Umbilical cord (tissue), 2 donors: Measurements from ENCODE around the gene AKR7A2. TPM values are rescaled to one million over a fixed set of nuclear protein-coding genes. Genes with fewer than 3 reads are reported as not detected.

Source experiments
- DNase-seq: peaks from one replicate; pipeline ENCODE4 v3.0.0-alpha.2; 2015; ENCODE audit warnings: low spot score
- total RNA-seq: library from RNA; depleted of rRNA; stranded (reverse); fragments of >200 nt; gene quantifications from one replicate; pipeline ENCODE4 v1.2.3, GENCODE V29; 2014; ENCODE audit warnings: low replicate concordance; ENCODE audit not compliant: insufficient read depth

Gene AKR7A2
- total RNA-seq: 38.0 TPM

DNA sequence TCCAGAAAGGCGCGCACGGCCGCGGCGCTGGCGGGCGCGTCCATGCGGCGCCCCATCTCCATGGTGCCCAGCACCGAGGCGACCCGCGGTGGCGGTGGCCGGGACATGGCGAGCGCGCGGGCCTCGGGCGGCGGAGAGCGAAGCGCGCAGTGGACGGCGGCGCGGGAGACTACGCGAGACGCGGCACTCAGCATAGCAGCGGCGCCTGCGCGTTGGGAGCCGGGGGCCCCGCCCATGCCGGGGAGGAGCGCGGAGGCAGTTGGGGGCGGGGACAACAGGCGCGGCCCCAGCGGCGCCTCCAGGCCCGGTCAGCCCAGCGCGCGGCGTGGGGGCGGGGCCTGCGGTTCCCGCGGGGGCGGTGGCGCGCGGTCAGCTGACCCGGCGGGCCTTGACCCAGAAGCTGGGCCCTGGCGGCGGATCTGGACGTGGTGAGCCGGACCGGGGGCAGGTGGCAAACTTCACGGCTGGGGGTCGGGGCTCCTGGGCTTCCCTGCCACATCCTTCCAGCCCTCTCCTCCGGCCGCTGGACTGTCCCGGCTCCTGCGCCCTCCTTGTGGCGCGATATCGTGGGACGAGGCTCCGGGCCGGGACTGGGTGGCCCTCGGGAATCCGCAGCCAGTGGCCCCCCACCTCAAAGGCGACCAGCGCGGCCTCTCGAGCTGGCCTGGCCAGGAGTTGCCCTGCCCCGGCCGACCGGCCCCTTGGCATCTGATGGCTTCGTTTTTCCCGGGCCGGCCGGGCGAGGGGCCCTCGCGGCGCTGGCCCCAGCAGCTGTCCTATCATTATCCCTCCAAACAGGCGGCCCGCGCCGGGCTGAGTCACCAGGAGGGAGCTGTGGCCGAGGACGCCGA lies at the start of gene AKR7A2, which contains the start of gene SLC66A1:
AKR7A2 (minus strand) TSS at position 214 of the 851 bp plus-strand sequence; CDS start at position 194, 20 bp downstream.
SLC66A1 (plus strand) TSS at position 396 of the 851 bp plus-strand sequence. CDS start 5,352 bp downstream, outside the sequence.
- DNase-seq: peak; percentile 96

DNA sequence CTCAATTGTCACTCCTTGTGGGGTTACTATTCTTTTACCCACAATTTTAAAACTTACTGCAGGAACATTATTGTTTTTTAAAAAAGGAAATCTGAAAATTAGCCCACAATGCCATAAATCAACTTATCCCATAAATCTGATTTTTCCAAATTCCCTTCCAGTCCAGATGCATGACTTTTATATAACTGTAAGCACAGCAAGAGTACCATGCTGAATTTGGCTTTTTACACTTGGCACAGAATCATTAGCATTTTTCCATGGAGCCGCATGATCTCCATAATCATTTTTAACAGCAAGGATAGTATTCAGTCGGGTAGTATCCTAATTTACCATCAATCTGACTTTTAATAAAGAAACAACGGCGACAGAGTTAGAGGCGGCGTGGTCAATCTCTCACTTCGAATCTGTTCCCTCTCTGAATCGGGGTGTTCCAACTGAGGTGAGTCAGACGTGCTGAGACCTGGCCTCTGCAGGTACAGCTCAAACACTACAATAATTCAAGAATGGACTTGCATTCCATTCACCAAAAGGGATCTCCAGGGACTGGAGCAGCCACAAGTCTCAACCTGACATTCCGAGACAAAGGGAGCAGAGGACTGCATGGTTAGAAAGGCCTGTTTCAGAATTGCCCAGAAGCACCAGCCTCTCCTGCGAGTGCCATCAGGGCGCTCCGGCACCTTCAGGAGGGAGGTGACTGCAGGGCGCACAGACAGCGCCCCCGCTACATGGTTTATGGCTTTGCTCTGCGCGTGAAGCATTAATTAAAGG lies 49.1 kb upstream of the AKR7A2 start:
- DNase-seq: peak; percentile 75

DNA sequence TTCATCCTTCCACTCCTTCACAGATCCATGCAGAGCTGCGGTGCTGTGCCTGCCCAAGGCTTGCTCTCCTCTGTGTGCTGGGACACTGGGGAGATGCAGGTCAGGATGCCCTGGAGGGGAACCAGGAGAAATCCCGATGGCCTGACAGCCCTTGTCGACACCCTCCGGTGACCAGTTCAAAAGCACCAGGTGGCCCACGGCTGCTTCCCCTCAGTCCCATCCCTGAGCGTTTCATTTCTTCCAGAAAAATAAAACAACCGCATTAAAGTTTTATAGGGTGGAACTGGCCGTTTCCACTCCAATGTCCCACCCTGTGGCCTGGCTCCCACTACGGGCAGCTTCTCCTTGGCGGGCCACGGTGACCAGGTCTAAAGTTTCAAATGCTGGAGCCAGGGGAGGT lies 48.5 kb upstream of the AKR7A2 start:
- no peak for DNase-seq

DNA sequence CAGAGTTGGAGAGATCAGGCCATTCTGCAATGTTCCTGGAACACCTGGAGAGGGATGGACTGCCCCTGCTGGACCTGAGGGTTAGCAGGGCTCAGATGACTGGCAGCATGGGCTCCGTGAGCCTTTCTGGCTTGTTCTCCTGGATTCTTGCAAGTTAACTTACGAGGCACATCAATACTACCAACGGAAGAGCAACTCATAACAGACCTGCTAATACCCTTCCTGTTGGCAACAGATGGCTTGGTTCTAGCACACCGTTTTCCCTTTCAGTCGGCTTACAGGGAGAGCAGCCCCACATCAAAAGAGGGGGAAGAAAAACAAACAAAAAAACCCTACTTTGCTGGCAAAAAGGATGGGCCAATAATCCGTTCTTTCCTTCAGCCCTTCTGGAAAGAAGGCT lies 48.1 kb upstream of the AKR7A2 start:
- DNase-seq: no peak

DNA sequence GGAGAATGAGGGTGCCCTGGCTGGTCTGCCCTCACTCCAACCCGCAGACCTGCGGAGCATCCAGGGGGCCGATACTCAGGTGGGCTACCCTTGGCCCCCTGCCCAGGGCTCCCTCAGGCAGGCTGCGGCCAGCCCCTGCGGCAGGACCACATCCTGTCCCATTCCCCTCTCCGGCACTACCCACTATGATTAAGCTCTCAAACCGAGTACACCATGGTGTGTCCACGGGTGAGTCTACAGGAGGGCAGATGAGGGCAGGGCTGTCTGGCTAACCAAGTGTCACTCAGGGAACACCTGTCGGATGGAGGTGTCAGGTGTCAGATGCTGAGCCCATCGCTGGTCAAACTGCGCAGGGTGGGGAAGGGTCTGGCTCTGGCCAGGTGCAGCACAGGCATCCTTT lies 47.4 kb upstream of the AKR7A2 start:
- no peak for DNase-seq

DNA sequence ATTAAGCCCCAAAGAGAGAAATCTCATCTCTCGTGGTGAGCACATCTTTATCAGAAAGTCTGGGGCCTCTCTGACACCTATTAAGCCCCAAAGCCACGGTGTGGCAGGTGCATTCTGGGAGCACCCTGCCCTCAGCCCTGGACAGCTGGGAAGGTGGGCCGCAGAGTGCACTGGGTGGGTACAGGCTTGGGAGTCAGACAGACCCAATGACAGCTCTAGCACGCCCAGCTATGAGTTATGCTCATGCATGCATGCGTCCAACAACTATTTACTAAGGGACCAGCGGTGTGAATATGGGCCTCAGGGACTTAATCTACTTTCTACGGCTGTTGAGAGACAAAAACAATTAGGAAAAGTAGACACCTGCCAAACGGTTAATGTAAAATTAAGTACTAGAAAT lies 46.8 kb upstream of the AKR7A2 start:
- DNase-seq: no peak

DNA sequence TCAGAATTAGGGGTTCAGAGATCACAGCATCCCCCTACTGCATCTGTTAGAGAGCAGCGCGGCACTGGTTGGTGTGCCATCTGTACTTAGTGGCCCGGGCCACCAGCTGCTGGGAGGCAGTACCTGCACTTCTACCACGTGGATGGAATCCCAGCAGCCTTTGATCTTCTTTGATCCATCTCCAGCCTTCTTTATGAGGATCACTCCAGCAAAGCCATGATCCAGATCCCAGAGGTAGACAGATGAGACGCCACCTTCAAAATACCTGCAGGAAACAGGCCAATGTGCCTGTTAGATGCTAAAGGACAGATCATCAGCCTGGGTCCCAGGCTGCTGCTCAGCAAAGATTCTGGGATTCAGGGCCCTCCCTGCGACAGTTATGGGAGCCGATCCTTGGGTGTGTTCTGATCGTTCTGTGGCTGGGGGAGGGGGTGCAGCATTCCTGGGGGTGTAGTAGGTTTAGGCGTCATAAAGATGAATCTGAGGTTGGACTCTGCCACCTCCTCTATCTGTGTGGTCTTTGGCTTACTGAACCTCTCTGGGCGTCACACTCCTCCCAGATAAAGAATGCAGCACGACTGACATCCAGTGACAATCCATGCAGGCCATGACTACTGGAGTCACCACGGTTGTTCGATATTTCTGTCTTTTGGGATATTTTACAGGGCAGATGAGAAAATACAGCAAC lies 45.5 kb upstream of the AKR7A2 start:
- no peak for DNase-seq

DNA sequence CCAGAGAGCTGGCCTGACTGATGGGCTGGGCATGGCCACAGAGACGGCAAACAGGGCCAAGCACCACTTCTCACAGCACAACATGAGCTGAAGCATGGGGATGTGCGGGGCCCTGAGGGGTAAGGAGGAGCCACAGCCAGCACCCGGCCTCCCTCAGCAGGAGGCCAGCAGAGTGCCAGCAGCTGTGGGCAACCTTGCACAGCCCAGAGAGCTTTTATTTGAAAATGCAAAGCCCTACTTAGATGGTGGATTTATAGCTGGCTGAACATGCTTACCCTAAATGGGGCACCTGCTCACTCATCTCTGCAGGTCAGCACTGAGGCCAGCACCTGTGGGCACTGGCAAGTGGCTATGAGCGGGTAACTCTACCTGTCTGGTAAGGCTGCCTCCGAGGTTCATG lies 44.3 kb upstream of the AKR7A2 start:
- no peak for DNase-seq

DNA sequence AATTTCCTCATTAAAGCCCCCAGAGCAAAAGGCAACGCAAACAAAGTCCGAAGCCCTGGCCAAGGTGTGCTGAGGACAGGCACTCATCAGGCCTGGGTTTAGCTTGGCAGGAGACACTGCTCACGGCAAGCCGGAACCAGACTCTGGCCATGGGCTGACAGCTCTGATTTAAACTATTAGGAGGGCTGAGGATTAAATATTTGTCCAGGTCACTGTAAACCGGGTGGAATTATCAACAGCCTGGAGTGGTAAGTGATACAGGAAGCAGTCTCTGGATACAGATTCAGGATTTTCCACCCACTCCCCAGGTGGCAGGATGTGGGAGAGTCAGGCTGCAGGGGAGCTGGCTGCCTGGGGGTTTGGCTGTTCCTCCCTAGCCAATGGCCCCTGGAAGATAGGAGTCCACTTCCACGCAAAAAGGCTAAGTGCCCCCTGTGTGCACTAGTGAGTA lies 42.6 kb upstream of the AKR7A2 start:
- no peak for DNase-seq

DNA sequence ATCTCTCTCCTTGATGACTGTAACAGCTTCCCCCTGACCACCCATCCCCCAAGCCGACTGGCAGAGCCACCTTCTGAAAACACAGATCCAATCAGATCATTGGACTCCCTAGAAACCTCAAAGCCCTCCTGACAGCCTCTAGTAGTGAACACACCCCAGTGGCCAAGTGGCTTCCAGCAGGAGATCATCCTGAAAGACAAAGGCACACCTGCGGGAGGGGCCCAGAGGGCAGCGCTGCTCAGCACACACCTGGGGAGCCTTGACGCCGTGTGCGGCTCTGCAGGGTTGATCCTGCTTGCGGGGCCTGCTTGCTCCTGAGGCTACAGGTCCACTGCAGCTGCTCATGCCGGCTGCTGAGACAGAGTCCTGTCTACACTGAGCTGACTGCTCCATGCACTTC lies 41.7 kb upstream of the AKR7A2 start:
- no peak for DNase-seq

DNA sequence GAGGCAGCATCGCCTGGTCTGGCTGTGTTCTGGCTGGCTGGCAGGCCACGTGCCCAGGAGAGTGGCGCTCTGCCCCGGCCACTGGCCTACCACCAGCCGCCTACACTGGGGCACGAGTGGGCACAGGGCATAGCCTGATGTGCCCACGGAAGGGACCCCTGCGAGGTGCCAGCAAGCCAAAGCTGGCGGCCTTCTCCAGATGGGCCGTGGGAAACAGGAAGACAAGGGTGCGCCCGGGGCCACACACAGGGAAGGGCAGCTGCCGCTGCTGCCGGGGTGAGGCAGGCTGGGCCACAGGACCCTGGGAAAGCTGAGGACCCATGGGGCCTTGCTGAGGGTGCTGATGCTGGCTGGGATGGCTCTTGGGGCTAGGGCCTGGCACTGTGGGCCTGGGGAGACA lies 40.9 kb upstream of the AKR7A2 start:
- DNase-seq: no peak

DNA sequence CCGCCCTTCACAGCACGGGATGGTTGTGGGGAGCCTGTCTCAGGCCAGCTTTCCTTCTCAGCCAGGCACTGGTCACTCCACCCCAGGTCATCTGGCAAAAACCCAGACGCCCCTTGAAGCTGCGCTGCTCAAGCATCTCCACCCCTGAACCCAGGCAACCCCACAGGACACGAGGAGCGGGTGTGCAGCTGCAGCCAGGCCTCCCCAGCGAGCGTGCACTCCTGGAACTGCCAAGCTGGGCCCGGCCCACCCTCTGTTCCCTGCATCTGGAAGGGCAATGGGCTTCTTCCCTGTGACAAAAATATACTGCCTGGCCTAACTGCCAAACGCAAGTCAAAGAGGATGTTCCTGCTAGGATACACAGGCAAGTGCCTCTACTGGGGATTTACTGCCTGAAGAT lies 39.9 kb upstream of the AKR7A2 start:
- no peak for DNase-seq

DNA sequence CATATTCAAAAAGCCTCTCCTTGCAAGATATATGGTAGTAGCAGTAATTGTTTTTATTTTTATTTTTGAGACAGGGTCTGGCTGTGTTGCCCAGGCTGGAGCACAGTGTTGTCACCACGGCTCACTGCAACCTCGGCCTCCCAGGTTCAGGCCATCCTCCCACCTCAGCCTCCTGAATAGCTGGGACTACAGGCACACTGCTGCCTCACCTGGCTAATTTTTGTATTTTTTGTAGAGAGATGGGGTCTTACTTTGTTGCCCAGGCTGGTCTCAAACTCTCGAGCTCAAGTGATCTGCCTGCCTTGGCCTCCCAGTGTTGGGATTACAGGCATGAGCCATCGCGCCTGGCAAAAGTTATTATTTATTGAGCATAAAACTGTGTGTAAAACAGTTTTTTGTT lies 38.6 kb upstream of the AKR7A2 start:
- no peak for DNase-seq

DNA sequence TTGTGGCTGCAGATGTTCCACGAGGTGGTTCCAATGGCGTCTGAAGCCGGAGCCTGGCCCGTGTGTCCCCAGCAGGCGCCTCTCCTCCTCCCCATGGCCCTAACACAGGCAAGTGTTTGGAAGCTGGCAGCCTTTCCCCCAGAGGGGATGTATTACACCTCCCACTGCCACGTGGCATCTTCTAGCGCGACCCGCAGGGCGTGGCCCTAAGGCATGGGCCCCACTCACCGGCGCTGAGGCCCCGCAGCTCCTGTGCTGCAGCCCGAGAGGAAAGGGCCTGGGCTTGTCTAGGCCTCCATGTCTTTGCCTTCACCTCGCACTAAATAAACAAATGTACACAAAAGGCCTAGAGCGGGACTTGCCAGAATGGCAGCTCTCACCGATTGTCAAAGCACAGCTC lies 38.1 kb upstream of the AKR7A2 start:
- no peak for DNase-seq

DNA sequence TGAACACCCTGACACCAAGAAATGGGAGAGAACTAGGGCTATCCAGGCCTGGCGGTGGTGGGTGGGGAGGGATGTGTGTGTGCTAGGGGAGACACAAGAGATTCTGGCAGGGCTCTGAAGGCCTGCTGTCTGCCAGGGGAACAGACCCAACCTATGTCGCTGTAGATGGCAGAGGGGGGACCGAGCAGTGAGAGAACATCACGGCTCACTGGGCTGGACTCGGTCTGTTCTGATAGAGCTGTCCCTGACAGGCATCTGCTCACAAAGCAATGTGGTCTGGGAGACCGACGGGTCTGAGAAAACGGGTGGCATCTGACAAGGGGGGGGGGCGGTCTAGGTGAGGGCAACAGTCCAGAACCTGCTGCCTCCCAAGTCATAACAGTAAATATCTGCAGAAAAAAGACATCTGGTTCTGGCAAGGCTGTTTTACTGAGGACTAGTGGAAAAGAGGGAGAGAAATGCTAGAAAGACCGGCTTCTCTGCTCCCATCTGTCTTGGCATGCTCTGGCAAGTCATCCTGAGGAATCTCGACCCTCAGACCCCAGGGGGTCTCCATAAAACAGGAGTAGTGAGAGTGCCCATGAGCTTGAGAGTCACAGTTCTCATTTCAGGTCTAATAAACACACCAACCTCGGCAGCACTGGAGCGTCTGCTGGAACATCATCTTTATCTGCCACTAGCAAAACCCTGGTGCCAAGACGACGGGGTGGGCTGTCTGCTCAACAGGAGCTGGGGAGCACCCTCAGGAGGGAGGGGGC lies 36.7 kb upstream of the AKR7A2 start:
- DNase-seq: no peak

DNA sequence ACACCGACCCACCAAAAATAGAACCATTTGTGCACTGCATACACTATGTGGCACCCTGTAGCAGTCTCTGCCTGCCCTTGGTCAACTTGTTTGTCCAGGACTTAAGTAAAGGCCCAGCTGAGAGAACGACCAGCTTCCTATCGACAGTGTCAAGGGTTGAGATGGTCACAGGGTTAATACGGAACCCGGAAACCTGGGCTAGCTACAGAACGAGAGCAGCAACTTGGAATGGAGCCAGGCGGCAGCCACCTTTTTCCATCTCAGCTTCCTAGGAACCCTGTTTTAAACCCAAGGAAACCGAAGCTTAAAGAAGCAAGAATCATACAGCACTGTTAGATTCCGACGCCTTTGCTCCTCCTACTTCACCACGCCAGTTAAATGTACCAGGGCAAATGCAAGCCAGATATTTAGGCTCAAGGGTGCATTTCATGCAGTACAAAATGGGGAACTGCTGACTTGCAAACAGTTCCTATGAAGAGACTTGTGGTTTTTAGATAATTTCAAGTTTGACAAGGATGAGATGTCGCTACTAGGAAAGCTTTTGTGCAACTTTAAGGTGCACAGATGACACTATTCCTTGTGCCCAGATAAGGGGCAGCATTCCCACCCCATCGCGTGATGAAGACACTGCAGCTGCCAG lies 35.7 kb upstream of the AKR7A2 start:
- no peak for DNase-seq

DNA sequence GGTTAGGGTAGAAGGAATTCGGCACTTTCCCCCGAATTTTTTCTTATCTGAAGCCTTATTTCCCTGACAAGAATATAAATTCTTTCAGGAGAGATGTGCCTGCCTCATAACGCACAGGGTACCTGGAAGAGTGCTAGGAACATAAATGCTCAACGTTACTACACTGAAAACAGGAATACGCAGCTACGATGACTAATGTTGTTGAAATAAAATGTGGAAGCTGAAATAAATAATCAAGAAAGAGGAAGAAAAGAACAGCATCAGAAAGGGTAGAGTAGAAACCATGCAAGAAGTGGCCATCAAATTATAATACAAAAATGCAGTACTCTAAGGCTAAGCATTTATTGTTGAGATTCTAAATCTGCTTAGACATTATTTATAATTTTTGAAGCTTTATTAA lies 34.1 kb upstream of the AKR7A2 start:
- no peak for DNase-seq

DNA sequence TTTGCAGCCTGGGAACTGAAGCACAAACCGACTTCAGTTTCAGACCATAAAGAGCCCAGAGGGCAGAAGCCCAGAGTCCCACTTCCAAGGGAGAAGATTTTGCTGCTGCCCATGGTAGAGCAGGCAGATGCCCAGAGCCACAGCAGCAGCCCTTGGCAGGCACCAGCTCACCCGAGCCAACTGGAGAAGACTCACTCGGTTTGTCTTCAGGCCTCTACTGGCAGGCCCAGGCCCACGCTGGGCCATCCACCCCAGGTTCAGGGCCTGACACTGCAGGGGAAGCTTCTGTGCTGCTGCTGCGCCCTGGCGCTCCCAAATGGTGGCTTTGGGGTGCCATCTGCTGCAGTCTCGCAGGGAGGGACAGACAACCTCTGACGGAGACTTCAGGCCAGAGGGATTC lies 33.4 kb upstream of the AKR7A2 start:
- DNase-seq: no peak

DNA sequence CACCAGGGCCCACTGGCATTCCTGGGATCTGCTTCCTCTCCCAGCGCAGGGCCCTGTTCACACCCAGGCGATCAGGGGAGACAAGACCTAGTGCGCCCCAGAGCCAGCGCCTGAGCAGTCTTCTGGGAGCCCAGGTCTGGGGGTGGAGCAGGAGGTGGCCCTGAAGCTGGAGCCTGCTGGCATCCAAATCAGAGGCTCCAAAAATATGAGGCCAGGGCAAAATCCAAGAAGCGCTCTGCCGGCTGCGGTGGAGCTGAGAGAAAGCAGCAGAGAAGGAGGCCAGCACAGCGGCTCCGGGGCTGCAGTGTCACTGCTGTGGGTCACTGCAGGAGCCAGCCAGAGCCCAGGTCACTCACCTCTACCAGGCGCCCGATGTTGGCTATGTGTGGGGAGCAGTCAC lies 32.9 kb upstream of the AKR7A2 start:
- DNase-seq: no peak

DNA sequence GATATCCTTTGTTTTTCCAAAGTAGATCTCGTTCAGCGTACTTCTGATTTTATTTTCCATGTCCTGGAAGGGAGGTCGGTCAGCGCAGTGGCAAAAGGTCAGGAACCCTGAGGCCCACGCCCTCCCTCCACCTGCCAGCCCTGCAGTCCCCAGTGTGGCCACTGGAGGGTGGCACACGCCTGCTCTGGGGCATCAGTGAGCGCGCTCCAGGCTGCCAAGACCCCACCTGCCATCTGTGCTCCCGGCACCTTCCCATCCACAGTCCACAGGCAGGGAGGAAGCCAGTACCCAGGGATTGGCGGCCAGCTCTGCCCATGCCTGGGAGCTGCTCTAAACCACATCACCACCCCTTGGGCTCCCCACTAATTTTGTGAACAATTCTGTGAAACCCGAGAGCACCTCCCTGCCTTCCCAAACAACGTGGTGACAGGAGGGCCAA lies 32.4 kb upstream of the AKR7A2 start:
- DNase-seq: no peak
